Type B pancreatic cell (in vitro differentiated cells): ENCODE results near the gene TRIM34. TPM values are rescaled to one million over a fixed set of nuclear protein-coding genes. Genes with fewer than 3 reads are reported as not detected.

Experiments used
- DNase-seq: peaks from one replicate; pipeline ENCODE4 v3.0.0; 2021; ENCODE audit warnings: mixed read lengths; ENCODE audit not compliant: unreplicated experiment; ENCODE audit errors: extremely low spot score
- H3K27ac Mint-ChIP-seq: 2 replicates; pipeline ENCODE4 v1.8.0; 2021; ENCODE audit warnings: mild to moderate bottlenecking, mixed read lengths
- H3K27me3 Mint-ChIP-seq: 2 replicates; pipeline ENCODE4 v1.8.0; 2021; ENCODE audit warnings: mixed read lengths
- H3K36me3 Mint-ChIP-seq: 2 replicates; pipeline ENCODE4 v1.8.0; 2021; ENCODE audit warnings: mixed read lengths
- H3K4me1 Mint-ChIP-seq: one replicate; pipeline ENCODE4 v1.8.0; 2021; ENCODE audit warnings: mixed read lengths; ENCODE audit not compliant: unreplicated experiment
- H3K4me3 Mint-ChIP-seq: 2 replicates; pipeline ENCODE4 v1.8.0; 2021; ENCODE audit warnings: mild to moderate bottlenecking, mixed read lengths
- H3K9me3 Mint-ChIP-seq: 2 replicates; pipeline ENCODE4 v1.8.0; 2021; ENCODE audit warnings: mixed read lengths
- CTCF ChIP-seq: fragments of 200-600 bp; sonication (generic); conservative IDR thresholded peaks from 2 replicates; pipeline ENCODE4 v1.5.0; 2021; ENCODE audit warnings: antibody characterized with exemption, mild to moderate bottlenecking
- total RNA-seq: library from RNA; stranded (reverse); gene quantifications from 2 replicates; pipeline ENCODE4 v1.2.1, GENCODE V29; 2021; ENCODE audit warnings: low replicate concordance

Gene TRIM34
- total RNA-seq, 1 donor from 2014 or later: 2.4 TPM

- no peak overlapping the region for H3K4me3 Mint-ChIP-seq
Observed at GRCh38 chr11:5610446-5610845, 14.4 kb upstream of the TRIM34 start.

GRCh38 chr11:5611627-5612026, 13.2 kb upstream of the TRIM34 start:
- Mint-ChIP-seq H3K4me1 (no peaks in the 10 kb centered on the region), H3K4me3 (no peak overlapping the region), H3K36me3 (peaks cover 11% of the 10 kb centered on the region), H3K27ac (no peak overlapping the region), H3K9me3 (no peaks in the 10 kb centered on the region), H3K27me3 (no peaks in the 10 kb centered on the region)
- DNase-seq: no peak
- no peak for TF ChIP-seq CTCF

More at GRCh38 chr11:5610446-5610845, 14.4 kb upstream of the TRIM34 start:
- no peak for TF ChIP-seq CTCF
- no peaks in the 10 kb centered on the region for H3K9me3 Mint-ChIP-seq
- DNase-seq: no peak
- H3K27me3 Mint-ChIP-seq: no peaks in the 10 kb centered on the region
- H3K36me3 Mint-ChIP-seq: peaks cover 15% of the 10 kb centered on the region
- no peaks in the 10 kb centered on the region for H3K4me1 Mint-ChIP-seq
- H3K27ac Mint-ChIP-seq: no peak overlapping the region

GRCh38 chr11:5618807-5619206, 6.0 kb upstream of the TRIM34 start:
- no peak overlapping the region for H3K27ac Mint-ChIP-seq
- H3K9me3 Mint-ChIP-seq: peaks cover 5% of the 10 kb centered on the region
- H3K36me3 Mint-ChIP-seq: no peaks in the 10 kb centered on the region
- H3K4me3 Mint-ChIP-seq: no peak overlapping the region
- H3K4me1 Mint-ChIP-seq: peaks cover 13% of the 10 kb centered on the region
- no peak for DNase-seq
- no peaks in the 10 kb centered on the region for H3K27me3 Mint-ChIP-seq
- TF ChIP-seq CTCF: no peak

- no peak for DNase-seq
- Mint-ChIP-seq H3K27ac (peak overlapping the region; percentile 92), H3K4me3 (peak overlapping the region; percentile 77), H3K9me3 (peaks cover 5% of the 10 kb centered on the region), H3K4me1 (peaks cover 24% of the 10 kb centered on the region), H3K36me3 (no peaks in the 10 kb centered on the region), H3K27me3 (no peaks in the 10 kb centered on the region)
- TF ChIP-seq CTCF: no peak
Observed at GRCh38 chr11:5620651-5621521, 3.9 kb upstream of the TRIM34 start.

- H3K9me3 Mint-ChIP-seq: peaks cover 5% of the 10 kb centered on the region
- H3K4me3 Mint-ChIP-seq: no peak overlapping the region
- H3K4me1 Mint-ChIP-seq: peaks cover 24% of the 10 kb centered on the region
- no peak for DNase-seq
- peak overlapping the region; percentile 92 for H3K27ac Mint-ChIP-seq
- no peaks in the 10 kb centered on the region for H3K27me3 Mint-ChIP-seq
- no peaks in the 10 kb centered on the region for H3K36me3 Mint-ChIP-seq
- TF ChIP-seq CTCF: no peak
Observed at GRCh38 chr11:5621580-5621979, 3.2 kb upstream of the TRIM34 start.
